Activated T-helper 2 cell treated with anti-CD3 and anti-CD28 coated beads, Interferon-gamma antibody, Interleukin-2, Interleukin-4, amounts not matched to agents 10 μg/mL and 5 μg/mL and 100 μg/mL, durations not matched to agents 14 hours and 24 hours and 36 hours (primary cell): Measurements from ENCODE around the gene HAP1. TPM values are rescaled to one million over a fixed set of nuclear protein-coding genes. Genes with fewer than 3 reads are reported as not detected.
"Not testable (repeated sequence)": the region's sequence is repeated elsewhere in the genome, so short reads cannot be mapped to it uniquely, and the experiment has no call there.

Experiments
- DNase-seq: peaks from one replicate; pipeline ENCODE4 v3.0.0; 2021; ENCODE audit warnings: low spot score
- H3K27ac Mint-ChIP-seq: one replicate; pipeline ENCODE4 v1.8.0; 2021; ENCODE audit warnings: mixed read lengths
- H3K27me3 Mint-ChIP-seq: one replicate; pipeline ENCODE4 v1.8.0; 2021; ENCODE audit warnings: low read depth, mixed read lengths
- H3K36me3 Mint-ChIP-seq: one replicate; pipeline ENCODE4 v1.8.0; 2021; ENCODE audit warnings: low read depth, mixed read lengths
- H3K4me1 Mint-ChIP-seq: one replicate; pipeline ENCODE4 v1.8.0; 2021; ENCODE audit warnings: low read depth, mixed read lengths
- H3K4me3 Mint-ChIP-seq: one replicate; pipeline ENCODE4 v1.8.0; 2021; ENCODE audit warnings: low read depth, mild to moderate bottlenecking, moderate library complexity, mixed read lengths
- H3K9me3 Mint-ChIP-seq: one replicate; pipeline ENCODE4 v1.8.0; 2021; ENCODE audit warnings: mixed read lengths
- intact Hi-C: fragments of 100-400 bp; cut with micrococcal nuclease; formaldehyde crosslinking; loops from one replicate; pipeline ENCODE4 v1.15.1; 2023
- total RNA-seq: library from RNA; stranded (reverse); gene quantifications from 2 replicates; pipeline ENCODE4 v1.2.3, GENCODE V29; 2022

HAP1 gene
- total RNA-seq, 1 donor from 2014 or later = 0.11 TPM

- DNase-seq = no peak
- H3K27ac Mint-ChIP-seq = no peak overlapping the region
- intact Hi-C loops = no loop called here
- H3K4me1 Mint-ChIP-seq = peaks cover 8% of the 10 kb centered on the region
- H3K27me3 Mint-ChIP-seq = peaks cover 4% of the 10 kb centered on the region
- no peaks in the 10 kb centered on the region for H3K9me3 Mint-ChIP-seq
- no peaks in the 10 kb centered on the region for H3K36me3 Mint-ChIP-seq
- H3K4me3 Mint-ChIP-seq = no peak overlapping the region
These were observed 26.4 kb downstream of the HAP1 start for GRCh38 chr17:41707803-41708669.

DNA sequence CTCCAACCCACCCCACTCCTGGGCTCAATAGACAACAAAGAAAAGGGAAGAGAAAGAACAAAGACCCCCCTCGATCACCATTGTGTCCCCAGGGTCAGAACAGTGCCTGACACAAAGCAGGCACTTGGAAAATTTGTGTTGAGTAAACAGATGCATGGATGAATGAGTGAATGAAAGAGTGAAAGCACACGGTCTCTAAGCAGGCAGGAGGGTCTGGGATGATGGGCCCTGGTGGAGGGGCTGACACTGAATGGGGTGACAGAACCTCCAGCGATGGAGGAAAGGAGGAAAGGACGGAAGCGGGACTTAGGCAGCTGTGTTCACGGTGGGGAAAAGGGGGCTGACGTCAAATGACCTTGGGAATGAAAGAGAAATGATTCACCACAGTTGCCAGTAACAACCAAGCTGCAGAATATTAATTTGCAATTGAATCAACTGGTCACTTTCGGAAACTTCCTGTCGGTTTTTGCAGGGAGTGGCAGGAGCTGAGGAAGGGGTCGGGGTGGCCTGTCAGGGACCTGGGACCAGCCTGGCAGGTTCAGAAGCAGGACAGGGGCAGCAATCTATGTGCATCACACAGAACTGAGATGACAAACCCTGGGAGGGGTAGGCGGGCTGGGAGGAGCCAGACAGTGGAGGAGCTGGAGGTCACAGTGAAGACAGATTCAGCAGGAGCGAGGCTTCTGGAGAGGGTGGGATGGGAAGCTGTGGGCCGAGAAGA, 29.0 kb downstream of the HAP1 start:
- H3K36me3 Mint-ChIP-seq = no peaks in the 10 kb centered on the region
- H3K4me3 Mint-ChIP-seq = no peak overlapping the region
- no peak overlapping the region for H3K27ac Mint-ChIP-seq

GRCh38 chr17:41702712-41703111, 31.7 kb downstream of the HAP1 start:
- no peak for DNase-seq
- Mint-ChIP-seq H3K4me3 (no peak overlapping the region), H3K36me3 (no peaks in the 10 kb centered on the region), H3K27me3 (no peaks in the 10 kb centered on the region), H3K9me3 (no peaks in the 10 kb centered on the region), H3K4me1 (peaks cover 3% of the 10 kb centered on the region), H3K27ac (no peak overlapping the region)
- intact Hi-C loops = no loop called here

More for the DNA sequence above, 29.0 kb downstream of the HAP1 start:
- intact Hi-C loops = no loop called here
- H3K9me3 Mint-ChIP-seq = no peaks in the 10 kb centered on the region
- peaks cover 5% of the 10 kb centered on the region for H3K4me1 Mint-ChIP-seq
- H3K27me3 Mint-ChIP-seq = no peaks in the 10 kb centered on the region
- DNase-seq = no peak

GRCh38 chr17:41700843-41701242, 33.6 kb downstream of the HAP1 start:
- intact Hi-C loops, DNase-seq, H3K4me3 Mint-ChIP-seq, H3K9me3 Mint-ChIP-seq, H3K36me3 Mint-ChIP-seq, H3K27me3 Mint-ChIP-seq, H3K27ac Mint-ChIP-seq: not testable (repeated sequence)
- peaks cover 14% of the 10 kb centered on the region for H3K4me1 Mint-ChIP-seq

- intact Hi-C loops = no loop called here
- Mint-ChIP-seq H3K4me1 (peaks cover 17% of the 10 kb centered on the region), H3K4me3 (no peak overlapping the region), H3K9me3 (no peaks in the 10 kb centered on the region), H3K27ac (no peak overlapping the region), H3K36me3 (peaks cover 26% of the 10 kb centered on the region), H3K27me3 (no peaks in the 10 kb centered on the region)
- no peak for DNase-seq
These were observed 37.1 kb downstream of the HAP1 start for GRCh38 chr17:41697122-41697962.

DNA sequence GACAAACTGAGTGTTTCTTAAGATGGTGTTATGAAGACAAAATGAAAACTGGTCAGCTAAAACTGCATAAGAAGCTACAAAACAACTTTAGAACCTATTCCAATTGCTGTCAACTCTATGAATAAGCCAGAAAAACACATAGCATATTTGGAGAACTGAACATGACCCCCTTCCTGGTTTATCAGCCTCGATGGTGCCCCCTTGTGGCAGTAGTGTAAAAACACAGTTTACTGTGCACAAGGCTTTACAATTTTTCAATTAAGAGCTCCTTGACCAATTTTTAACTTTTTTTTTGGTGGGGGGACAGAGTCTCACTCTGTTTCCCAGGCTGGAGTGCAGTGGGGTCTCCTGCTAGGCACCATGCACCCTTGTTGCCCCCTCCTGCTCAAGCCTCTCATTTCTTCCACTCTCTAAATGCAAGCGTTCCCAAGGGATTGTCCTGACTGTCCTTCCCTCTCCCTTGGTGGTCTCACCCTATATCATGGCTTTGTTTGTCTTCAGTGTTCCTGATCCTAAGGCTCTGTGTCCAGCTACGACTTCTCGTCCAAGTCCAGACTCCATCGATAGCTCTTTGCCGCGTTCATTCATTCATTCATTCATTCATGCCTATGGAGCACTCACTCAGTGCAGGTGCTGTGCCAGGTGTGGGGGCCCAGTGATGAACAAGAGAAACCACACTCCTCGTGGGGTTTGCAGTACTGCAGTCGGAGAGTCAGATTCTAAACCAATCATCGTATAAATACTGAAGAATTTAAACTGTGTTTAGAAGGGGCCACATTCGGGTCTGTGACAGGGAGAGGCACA, 38.3 kb downstream of the HAP1 start:
- intact Hi-C loops = no loop called here
- Mint-ChIP-seq H3K4me3 (no peak overlapping the region), H3K27ac (no peak overlapping the region), H3K4me1 (peaks cover 23% of the 10 kb centered on the region), H3K36me3 (peaks cover 37% of the 10 kb centered on the region), H3K9me3 (no peaks in the 10 kb centered on the region), H3K27me3 (no peaks in the 10 kb centered on the region)
- DNase-seq = peak; percentile 51

DNA sequence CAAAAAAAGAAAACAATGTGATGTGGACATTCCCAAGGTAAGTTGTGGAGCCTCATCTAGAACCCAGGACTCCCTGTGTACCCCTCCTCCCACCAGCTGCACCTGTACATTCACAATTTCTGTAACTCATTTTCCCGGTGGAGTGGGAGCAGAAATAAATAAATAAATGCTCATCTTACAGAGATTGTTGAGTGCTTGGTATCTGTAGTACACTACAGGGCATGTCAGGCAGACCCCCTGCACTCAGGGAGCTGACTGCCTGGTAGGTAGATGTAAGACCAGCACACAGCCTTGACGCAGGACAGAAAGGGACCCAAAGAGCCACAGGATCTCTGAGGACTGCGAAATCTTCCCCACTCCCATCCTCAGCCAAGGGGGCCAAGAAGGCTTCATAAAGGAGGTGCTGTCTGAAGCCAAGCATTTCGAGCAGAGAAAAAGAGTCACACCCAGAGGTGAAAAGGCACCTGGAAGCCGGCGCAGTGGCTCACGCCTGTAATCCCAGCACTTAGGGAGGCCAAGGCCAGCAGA, 39.2 kb downstream of the HAP1 start:
- Mint-ChIP-seq H3K4me1 (peaks cover 22% of the 10 kb centered on the region), H3K27ac (no peak overlapping the region), H3K36me3 (peaks cover 46% of the 10 kb centered on the region), H3K4me3 (no peak overlapping the region), H3K27me3 (no peaks in the 10 kb centered on the region), H3K9me3 (no peaks in the 10 kb centered on the region)
- no peak for DNase-seq
- intact Hi-C loops = no loop called here

DNA sequence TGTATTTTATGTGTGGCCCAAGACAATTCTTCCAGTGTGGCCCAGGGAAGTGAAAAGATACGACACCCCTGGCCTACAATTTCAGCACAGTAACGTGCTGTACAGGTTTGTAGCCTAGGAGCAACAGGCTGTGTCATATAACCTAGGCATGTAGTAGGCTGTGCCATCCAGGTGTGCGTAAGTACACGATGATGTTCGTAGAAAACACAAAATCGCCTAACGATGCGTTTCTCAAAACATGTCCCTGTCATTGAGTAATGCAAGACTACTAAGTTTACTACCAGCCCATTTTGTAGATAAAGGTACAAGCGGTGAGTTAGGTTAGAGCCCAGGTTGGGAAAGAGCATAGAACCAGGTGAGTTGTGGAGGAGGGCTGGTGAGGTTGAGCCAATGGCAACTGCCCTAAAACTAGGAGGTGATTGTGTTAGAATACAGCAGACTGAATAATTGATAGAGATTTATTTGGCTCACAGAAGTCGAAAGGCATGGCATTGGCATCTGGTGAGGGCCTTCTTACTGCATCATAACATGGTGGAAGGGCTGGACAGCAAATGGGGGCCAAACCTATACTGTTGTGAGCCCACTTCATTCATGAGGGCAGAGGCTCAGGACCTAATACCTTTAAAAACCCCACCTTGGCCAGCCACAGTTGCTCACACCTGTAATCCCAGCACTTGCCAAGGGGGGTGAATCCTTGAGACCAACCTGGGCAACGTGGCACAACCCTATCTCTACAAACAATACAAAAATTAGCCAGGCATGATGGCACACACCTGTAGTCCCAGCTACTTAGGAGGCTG, 41.5 kb downstream of the HAP1 start:
- intact Hi-C loops = no loop called here
- no peak for DNase-seq
- H3K27ac Mint-ChIP-seq = peak overlapping the region; percentile 14
- H3K9me3 Mint-ChIP-seq = no peaks in the 10 kb centered on the region
- H3K27me3 Mint-ChIP-seq = no peaks in the 10 kb centered on the region
- peaks cover 24% of the 10 kb centered on the region for H3K4me1 Mint-ChIP-seq
- H3K4me3 Mint-ChIP-seq = no peak overlapping the region
- peaks cover 61% of the 10 kb centered on the region for H3K36me3 Mint-ChIP-seq

GRCh38 chr17:41691031-41691777, 43.2 kb downstream of the HAP1 start:
- no peak for DNase-seq
- Mint-ChIP-seq H3K4me1 (peaks cover 19% of the 10 kb centered on the region), H3K9me3 (no peaks in the 10 kb centered on the region), H3K27ac (peak overlapping the region; percentile 38), H3K36me3 (peaks cover 61% of the 10 kb centered on the region), H3K4me3 (peak overlapping the region; percentile 96), H3K27me3 (no peaks in the 10 kb centered on the region)
- intact Hi-C loops = no loop called here

GRCh38 chr17:41690497-41690896, 43.9 kb downstream of the HAP1 start:
- intact Hi-C loops = no loop called here
- DNase-seq = no peak
- no peaks in the 10 kb centered on the region for H3K27me3 Mint-ChIP-seq
- peaks cover 14% of the 10 kb centered on the region for H3K4me1 Mint-ChIP-seq
- peak overlapping the region; percentile 96 for H3K4me3 Mint-ChIP-seq
- H3K27ac Mint-ChIP-seq = peak overlapping the region; percentile 12
- H3K36me3 Mint-ChIP-seq = peaks cover 58% of the 10 kb centered on the region
- no peaks in the 10 kb centered on the region for H3K9me3 Mint-ChIP-seq
